GM06990 (cell line): ENCODE results near the gene BCAR3.
"Not testable (repeated sequence)": the region's sequence is repeated elsewhere in the genome, so short reads cannot be mapped to it uniquely, and the experiment has no call there.

Experiments used
- DNase-seq: peaks from one replicate; pipeline ENCODE4 v3.0.0-alpha.2; 2011; ENCODE audit not compliant: insufficient read length; ENCODE audit errors: extremely low read depth
- H3K27me3 ChIP-seq: replicated peaks from 2 replicates; pipeline ENCODE4 v1.6.0; 2011; ENCODE audit warnings: low read length; ENCODE audit not compliant: control insufficient read depth, insufficient read depth
- H3K36me3 ChIP-seq: 2 replicates; pipeline ENCODE4 v1.5.1; 2011; ENCODE audit warnings: low read length; ENCODE audit not compliant: control insufficient read depth, insufficient read depth
- H3K4me3 ChIP-seq: replicated peaks from 2 replicates; pipeline ENCODE4 v1.5.1; 2011; ENCODE audit warnings: low read depth, mild to moderate bottlenecking, control low read depth, low read length
- TF ChIP-seq, protein P1 (sequence below): IDR thresholded peaks from 2 replicates; pipeline ENCODE4 v1.5.1; 2011; ENCODE audit warnings: low read length, control low read depth, mild to moderate bottlenecking, inconsistent platforms; ENCODE audit not compliant: insufficient read depth, poor library complexity, severe bottlenecking

The BCAR3 gene

GRCh38 chr1:93559695-93560094 is 121.9 kb downstream of the BCAR3 start:
- TF ChIP-seq, protein P1, sequence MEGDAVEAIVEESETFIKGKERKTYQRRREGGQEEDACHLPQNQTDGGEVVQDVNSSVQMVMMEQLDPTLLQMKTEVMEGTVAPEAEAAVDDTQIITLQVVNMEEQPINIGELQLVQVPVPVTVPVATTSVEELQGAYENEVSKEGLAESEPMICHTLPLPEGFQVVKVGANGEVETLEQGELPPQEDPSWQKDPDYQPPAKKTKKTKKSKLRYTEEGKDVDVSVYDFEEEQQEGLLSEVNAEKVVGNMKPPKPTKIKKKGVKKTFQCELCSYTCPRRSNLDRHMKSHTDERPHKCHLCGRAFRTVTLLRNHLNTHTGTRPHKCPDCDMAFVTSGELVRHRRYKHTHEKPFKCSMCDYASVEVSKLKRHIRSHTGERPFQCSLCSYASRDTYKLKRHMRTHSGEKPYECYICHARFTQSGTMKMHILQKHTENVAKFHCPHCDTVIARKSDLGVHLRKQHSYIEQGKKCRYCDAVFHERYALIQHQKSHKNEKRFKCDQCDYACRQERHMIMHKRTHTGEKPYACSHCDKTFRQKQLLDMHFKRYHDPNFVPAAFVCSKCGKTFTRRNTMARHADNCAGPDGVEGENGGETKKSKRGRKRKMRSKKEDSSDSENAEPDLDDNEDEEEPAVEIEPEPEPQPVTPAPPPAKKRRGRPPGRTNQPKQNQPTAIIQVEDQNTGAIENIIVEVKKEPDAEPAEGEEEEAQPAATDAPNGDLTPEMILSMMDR: no peak
- DNase-seq: no peak
- H3K27me3 ChIP-seq: no peaks in the 10 kb centered on the region
- H3K4me3 ChIP-seq: no peak overlapping the region
- no peaks in the 10 kb centered on the region; the same call in 1 of the 2 replicates for H3K36me3 ChIP-seq

GRCh38 chr1:93559045-93559444 is 122.6 kb downstream of the BCAR3 start:
- H3K36me3 ChIP-seq: no peaks in the 10 kb centered on the region; the same call in 1 of the 2 replicates
- H3K27me3 ChIP-seq: no peaks in the 10 kb centered on the region
- H3K4me3 ChIP-seq: no peak overlapping the region
- no peak for DNase-seq
- TF ChIP-seq, protein P1: no peak

GRCh38 chr1:93556291-93556690 is 125.3 kb downstream of the BCAR3 start:
- H3K4me3 ChIP-seq: no peak overlapping the region
- H3K27me3 ChIP-seq: no peaks in the 10 kb centered on the region
- TF ChIP-seq, protein P1: no peak
- H3K36me3 ChIP-seq: no peaks in the 10 kb centered on the region; the same call in 1 of the 2 replicates
- DNase-seq: no peak

GRCh38 chr1:93554883-93555872 is 126.5 kb downstream of the BCAR3 start:
- TF ChIP-seq, protein P1: no peak
- no peak for DNase-seq
- H3K36me3 ChIP-seq: no peaks in the 10 kb centered on the region; the same call in 1 of the 2 replicates
- no peak overlapping the region for H3K4me3 ChIP-seq
- no peaks in the 10 kb centered on the region for H3K27me3 ChIP-seq

- not testable (repeated sequence) for H3K36me3 ChIP-seq, DNase-seq, H3K4me3 ChIP-seq, H3K27me3 ChIP-seq
Observed at GRCh38 chr1:93553886-93554490, 127.6 kb downstream of the BCAR3 start.

- TF ChIP-seq, protein P1: no peak
- no peaks in the 10 kb centered on the region for H3K27me3 ChIP-seq
- H3K36me3 ChIP-seq: no peaks in the 10 kb centered on the region
- H3K4me3 ChIP-seq: no peak overlapping the region
- DNase-seq: no peak
Observed at GRCh38 chr1:93552741-93553455, 128.7 kb downstream of the BCAR3 start.
